Measurements from ENCODE around the gene AIPL1.
"Not testable (repeated sequence)": the region's sequence is repeated elsewhere in the genome, so short reads cannot be mapped to it uniquely, and the experiment has no call there.

The AIPL1 gene

GRCh38 chr17:6435051-6435450 is at the start of gene AIPL1:
AIPL1 (minus strand) TSS chr17:6435121; CDS start chr17:6435104, 17 bp downstream.
- DNase-seq (ENCODE audit: low spot score): no peak

GRCh38 chr17:6483507-6483906 is 48.6 kb upstream of the AIPL1 start:
- no peak for DNase-seq (ENCODE audit: low spot score)

DNA sequence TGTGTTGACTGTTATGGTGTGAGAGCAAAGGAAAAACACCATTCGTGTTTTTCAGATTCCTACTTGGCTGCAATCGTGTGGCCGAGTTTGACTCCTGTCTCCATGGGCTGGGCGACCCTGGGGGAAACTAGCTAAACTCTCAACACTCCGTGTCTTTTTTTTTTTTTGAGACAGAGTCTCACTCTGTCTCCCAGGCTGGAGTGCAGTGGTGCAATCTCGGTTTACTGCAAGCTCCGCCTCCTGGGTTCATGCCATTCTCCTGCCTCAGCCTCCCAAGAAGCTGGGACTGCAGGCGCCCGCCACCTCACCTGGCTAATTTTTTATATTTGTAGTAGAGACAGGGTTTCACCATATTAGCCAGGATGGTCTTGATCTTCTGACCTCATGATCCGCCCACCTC is 47.9 kb upstream of the AIPL1 start:
- DNase-seq (ENCODE audit: low spot score): not testable (repeated sequence)

DNA sequence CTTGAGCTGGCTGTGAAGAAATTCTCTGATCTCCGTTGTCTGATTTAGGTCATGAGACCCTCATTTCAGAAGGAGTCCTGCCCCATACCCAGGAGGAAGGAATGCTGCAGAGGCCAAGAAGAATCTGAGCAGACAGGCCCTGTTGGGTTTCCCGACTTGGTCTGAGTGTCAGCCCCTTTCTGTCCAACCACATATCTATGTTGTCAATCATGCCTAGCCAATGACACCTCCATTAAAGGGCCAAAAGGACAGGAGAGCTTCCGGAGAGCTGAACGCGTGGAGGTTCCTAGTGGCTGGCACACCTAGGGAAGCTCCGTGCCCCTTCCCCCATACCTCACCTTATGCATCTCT is 47.2 kb upstream of the AIPL1 start:
- no peak for DNase-seq (ENCODE audit: low spot score)

GRCh38 chr17:6480303-6480675 is 45.4 kb upstream of the AIPL1 start:
- DNase-seq (ENCODE audit: low spot score): no peak

DNA sequence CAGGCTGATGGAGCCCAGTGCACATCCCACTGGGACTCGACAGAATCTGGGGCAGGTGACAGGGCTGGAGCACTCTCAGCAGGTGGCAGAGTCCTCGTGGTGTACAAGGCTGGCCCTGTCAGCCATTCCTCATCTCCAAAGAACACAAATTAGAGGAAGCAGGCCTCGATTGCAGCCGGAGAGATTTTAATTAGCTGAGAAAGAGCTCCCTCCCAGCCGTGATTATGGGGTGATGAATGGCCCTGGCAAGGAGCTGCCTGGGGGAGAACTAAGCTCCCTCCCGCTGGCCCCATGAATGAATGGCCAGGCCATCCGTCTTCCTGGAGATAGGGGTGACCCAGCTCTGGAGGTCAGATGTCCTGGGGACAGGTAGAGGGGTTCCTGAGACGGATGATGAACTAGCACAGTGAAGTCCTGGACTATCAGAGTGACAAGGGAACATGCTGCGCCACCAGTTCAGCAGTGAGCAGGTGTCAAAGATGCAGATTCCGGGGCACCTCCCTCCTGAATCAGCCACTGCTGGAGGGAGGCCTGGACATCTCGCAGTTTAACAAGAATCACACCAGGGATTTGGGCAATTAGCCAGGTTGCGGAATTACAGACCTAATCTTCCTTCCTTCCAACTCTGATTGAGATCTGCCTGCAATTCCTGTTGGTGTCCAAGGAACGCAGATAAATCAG is 44.8 kb upstream of the AIPL1 start:
- no peak for DNase-seq (ENCODE audit: low spot score)

GRCh38 chr17:6478486-6478885 is 43.6 kb upstream of the AIPL1 start:
- no peak for DNase-seq (ENCODE audit: low spot score)

- DNase-seq (ENCODE audit: low spot score): no peak
Observed at GRCh38 chr17:6477831-6478383, 43.0 kb upstream of the AIPL1 start.

- DNase-seq (ENCODE audit: low spot score): no peak
Observed at GRCh38 chr17:6476810-6477179, 41.9 kb upstream of the AIPL1 start.

GRCh38 chr17:6476076-6476809 is 41.3 kb upstream of the AIPL1 start:
- no peak for DNase-seq (ENCODE audit: low spot score)

DNA sequence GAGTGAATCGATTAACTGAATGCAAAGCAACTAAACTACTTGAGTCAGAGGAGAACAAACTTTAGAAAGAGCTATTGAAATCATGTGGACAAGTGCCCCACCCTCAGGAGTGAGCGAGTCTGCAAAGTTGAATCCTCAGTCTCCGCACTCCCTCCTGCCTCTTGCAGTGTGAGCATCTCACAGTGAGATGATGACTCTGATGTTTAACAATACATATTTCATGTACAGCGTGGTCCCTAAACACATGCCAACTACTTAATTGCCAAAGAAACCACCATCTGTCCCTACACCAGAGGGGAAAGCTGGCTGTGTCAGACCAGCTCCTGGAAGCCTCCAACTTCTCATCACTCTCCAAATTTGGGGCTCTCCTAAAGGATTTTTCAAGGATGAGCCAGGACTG is 40.5 kb upstream of the AIPL1 start:
- DNase-seq (ENCODE audit: low spot score): no peak

GRCh38 chr17:6474906-6475305 is 40.0 kb upstream of the AIPL1 start:
- DNase-seq (ENCODE audit: low spot score): no peak

DNA sequence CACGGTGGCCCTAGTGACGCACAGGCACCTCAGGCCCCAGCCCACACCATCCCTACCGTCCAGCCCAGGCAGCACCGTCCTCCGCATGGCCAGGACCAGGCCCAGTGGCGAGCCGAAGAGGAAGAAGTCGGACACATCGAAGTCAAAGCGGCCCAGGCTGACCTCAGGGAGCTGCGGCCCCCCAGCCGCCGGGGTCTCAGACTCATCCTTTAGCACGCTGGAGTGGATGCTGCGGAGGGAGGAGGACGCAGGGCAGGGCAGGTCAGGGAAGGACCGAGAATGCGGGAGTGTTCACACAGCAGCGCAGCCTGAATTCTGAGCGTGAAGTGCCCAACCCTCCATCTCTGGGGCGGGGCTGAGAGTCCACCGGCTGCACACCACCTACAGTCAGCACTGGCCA is 39.5 kb upstream of the AIPL1 start:
- DNase-seq (ENCODE audit: low spot score): no peak

- peak; percentile 90 for DNase-seq (ENCODE audit: low spot score)
Observed at GRCh38 chr17:6473128-6473767, 38.3 kb upstream of the AIPL1 start.

DNA sequence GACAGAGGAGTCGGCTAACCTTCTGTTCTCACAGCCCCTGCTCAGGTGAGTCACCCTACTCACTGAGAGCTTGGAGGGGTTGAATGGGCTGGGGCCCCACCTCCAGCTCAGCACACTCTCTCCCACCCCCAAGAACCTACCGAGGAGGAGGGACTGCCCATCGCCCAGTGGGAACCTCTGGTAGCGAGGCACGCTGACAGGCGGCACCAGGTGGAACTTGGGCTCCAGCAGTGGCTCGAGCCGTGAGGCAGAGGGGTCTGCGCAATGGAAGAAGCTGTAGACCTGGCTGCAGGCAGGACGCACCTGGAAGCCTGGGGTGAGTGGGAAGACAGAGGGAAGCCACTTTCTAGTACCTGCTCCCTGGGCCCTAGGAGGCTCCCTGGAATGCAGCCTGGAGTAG is 37.6 kb upstream of the AIPL1 start:
- DNase-seq (ENCODE audit: low spot score): no peak

- DNase-seq (ENCODE audit: low spot score): no peak
Observed at GRCh38 chr17:6471531-6472465, 36.9 kb upstream of the AIPL1 start.

- no peak for DNase-seq (ENCODE audit: low spot score)
Observed at GRCh38 chr17:6470751-6471521, 36.0 kb upstream of the AIPL1 start.

- DNase-seq (ENCODE audit: low spot score): no peak
Observed at GRCh38 chr17:6470146-6470718, 35.3 kb upstream of the AIPL1 start.

DNA sequence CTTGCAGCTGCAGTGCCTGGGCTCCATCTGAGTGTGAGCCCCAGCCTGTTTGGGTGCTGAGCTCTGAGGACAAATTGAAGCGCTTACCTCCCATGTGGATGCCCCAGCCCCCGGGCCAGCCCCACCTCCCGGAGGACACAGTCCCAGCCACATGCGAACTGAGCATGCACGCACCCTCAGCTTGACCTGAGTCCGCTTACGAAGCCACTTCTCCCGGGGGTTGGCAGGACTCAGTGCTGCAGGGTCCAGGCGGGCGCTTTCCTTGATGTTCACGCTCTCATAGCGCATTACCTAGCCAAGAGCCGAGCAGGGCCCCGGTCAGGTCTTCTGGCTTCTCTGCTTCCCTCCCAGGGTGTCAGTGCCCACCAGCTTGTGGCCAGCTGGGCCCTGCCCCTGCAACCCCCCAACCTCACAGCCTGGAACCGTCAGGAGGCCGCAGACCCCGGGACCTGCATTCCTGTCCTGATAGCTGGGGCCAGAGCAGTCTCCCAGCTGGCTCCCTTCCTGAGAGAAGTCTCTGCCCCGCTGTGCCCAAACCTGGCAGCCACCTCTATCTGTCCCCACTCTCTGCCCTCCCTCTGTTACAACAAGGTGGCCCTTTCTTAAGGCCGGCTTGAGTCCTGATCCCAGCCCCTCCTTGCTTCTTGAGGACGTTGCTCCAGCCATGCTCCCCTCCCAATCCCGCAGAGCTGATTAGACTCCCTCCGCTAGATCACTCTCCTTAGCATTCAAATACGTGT is 33.3 kb upstream of the AIPL1 start:
- no peak for DNase-seq (ENCODE audit: low spot score)

GRCh38 chr17:6467567-6467966 is 32.6 kb upstream of the AIPL1 start:
- DNase-seq (ENCODE audit: low spot score): no peak
